ENCODE measurements around the gene SGPP2.

Gene SGPP2

DNA sequence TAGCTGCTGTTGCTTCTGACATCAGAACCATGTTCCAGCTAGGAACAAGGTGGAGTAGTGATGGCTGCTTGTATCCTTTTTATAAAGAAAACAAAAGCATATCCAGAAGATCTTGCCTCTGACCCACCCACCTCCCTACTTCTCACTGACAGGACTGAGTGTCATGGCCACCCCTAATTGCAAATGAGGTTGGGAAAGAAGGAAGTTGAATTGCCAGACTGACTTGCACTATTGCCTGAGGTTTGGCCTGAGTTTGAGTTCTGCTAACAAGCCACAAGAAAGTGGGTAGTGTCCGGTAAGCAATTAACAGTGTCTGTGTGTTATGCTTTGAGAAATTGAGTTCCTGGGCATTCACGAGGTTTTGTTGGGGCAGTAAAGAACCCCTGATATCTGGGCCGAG is 22.8 kb downstream of the SGPP2 start:
- TF ChIP-seq, protein P1, sequence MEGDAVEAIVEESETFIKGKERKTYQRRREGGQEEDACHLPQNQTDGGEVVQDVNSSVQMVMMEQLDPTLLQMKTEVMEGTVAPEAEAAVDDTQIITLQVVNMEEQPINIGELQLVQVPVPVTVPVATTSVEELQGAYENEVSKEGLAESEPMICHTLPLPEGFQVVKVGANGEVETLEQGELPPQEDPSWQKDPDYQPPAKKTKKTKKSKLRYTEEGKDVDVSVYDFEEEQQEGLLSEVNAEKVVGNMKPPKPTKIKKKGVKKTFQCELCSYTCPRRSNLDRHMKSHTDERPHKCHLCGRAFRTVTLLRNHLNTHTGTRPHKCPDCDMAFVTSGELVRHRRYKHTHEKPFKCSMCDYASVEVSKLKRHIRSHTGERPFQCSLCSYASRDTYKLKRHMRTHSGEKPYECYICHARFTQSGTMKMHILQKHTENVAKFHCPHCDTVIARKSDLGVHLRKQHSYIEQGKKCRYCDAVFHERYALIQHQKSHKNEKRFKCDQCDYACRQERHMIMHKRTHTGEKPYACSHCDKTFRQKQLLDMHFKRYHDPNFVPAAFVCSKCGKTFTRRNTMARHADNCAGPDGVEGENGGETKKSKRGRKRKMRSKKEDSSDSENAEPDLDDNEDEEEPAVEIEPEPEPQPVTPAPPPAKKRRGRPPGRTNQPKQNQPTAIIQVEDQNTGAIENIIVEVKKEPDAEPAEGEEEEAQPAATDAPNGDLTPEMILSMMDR (conservative IDR thresholded peaks at IDR 0.05; ENCODE audit: control insufficient read depth, insufficient read depth, low read depth, low read length): no peak
- no peak for DNase-seq (ENCODE audit: low read depth)
- H3K4me3 ChIP-seq (ENCODE audit: control insufficient read depth, low read depth, low read length): no peak overlapping the region

DNA sequence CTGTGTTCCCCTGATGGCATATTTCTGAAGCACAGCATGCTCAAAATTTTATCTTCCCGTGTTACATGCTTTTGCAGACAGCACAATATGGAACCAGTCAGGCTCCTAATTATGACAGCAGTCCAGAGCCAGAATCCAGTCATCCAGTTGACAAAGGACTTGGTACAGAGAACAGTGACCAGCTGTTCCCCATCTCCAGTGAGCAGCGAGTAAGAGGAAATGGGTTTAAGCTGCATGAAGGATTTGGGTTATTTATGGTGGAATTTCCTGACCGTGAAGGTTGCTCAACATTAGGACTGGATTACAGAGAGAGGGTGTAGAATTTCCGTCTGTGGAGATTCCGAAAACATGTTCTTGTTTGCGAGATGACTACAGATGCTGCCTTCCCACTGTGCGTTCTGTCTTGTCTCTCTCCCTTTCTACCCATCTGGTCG is 24.4 kb downstream of the SGPP2 start:
- TF ChIP-seq, protein P1 (conservative IDR thresholded peaks at IDR 0.05; ENCODE audit: control insufficient read depth, insufficient read depth, low read depth, low read length): no peak
- no peak overlapping the region for H3K4me3 ChIP-seq (ENCODE audit: control insufficient read depth, low read depth, low read length)
- DNase-seq (ENCODE audit: low read depth): peak; percentile 62

DNA sequence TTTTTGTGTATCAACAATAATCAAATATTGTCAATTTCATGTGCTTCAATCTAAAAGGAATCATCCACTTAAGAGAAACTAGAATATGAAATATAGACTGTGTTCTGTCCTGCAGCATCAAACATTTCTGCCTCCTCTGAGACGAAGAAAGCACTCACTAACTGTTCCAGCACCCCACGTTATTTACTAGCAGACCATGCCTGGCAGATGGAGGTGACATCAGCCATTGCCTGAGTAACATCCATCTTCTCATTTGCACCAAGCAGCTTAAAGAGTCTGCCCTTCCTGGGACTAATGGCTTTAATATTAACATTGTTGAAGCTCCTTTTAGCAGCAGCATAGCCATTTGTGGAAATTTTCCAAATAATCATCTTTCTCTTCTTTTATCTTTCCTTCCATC is 25.7 kb downstream of the SGPP2 start:
- TF ChIP-seq, protein P1 (conservative IDR thresholded peaks at IDR 0.05; ENCODE audit: control insufficient read depth, insufficient read depth, low read depth, low read length): no peak
- no peak overlapping the region for H3K4me3 ChIP-seq (ENCODE audit: control insufficient read depth, low read depth, low read length)
- no peak for DNase-seq (ENCODE audit: low read depth)

DNA sequence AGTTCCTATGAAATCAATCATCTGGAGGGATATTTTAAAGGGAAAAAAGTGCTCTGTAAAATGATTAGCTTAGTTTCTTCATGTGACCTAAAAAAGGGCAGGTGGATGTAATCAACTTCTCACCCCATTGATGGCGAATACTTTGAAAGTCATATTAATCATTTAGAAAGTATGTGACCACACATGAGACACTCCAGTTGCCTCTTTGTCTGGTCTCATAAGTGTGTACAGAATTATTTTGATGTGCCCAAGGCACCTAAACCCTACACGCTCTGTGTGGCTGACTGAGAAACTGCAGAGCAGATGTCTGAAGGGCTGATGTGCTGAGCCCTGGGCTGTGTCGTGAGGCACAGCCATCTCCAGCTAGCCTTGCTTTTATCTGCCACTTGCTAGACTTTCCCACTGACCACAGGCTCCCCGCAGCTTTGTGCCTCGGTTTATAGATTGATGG is 26.9 kb downstream of the SGPP2 start:
- TF ChIP-seq, protein P1 (conservative IDR thresholded peaks at IDR 0.05; ENCODE audit: control insufficient read depth, insufficient read depth, low read depth, low read length): no peak

DNA sequence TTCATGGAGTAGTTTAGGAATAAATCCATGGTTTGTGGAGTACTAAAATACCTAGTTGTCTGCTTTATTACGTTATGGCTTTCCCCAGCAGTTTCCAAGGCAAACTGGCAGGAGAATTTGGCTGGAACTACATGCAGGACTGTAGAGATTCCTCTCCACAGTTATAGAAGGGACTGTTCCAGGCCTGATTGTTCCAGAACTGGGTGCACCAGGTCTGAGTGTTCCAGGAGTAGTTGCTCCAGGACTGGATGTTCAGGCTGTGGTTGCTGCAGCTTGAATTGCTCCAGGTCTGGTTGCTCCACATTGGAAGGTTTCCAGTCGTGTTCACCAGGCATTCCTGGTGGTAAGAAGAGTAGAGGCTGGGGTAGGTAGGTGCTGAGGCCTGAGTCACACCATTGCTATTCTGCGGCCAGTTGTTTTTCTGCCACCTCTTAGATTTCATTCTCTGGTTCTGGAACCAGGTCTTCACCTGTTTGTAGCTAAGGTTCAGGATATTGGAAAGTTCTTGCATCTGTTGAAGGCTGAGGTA is 28.1 kb downstream of the SGPP2 start:
- no peak overlapping the region for H3K4me3 ChIP-seq (ENCODE audit: control insufficient read depth, low read depth, low read length)
- no peak for DNase-seq (ENCODE audit: low read depth)
- TF ChIP-seq, protein P1 (conservative IDR thresholded peaks at IDR 0.05; ENCODE audit: control insufficient read depth, insufficient read depth, low read depth, low read length): no peak

More for the DNA sequence above, 26.9 kb downstream of the SGPP2 start:
- DNase-seq (ENCODE audit: low read depth): no peak
- H3K4me3 ChIP-seq (ENCODE audit: control insufficient read depth, low read depth, low read length): no peak overlapping the region

DNA sequence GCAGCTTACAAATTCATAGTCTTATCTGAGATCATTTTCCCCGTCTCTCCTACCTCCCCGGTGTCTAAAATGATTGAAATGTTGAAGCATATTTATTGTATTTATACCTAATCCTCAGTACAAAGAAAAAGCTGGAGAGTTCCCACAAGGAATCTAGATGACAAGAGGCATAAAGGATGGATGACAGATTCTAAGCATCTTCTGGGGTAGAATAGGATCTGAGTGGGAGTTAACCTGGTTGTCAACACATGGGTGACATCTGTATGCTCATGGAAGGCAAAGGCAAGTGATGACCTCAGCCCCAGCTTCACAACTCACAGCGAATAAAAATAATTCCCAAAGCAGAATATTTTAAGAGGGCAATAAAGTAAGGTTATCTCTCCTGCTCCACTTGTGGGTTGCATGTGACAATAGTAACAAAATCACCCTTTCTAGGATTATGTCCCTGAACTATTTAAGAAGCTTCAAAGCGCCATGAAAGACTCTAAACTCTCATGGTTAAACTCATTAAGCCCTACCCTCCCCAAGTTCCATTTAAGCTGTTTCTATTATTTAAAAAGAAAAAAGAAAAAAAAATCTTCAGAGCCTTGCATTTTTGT is 32.2 kb downstream of the SGPP2 start:
- TF ChIP-seq, protein P1 (conservative IDR thresholded peaks at IDR 0.05; ENCODE audit: control insufficient read depth, insufficient read depth, low read depth, low read length): no peak
- no peak for DNase-seq (ENCODE audit: low read depth)

More for the DNA sequence above, 32.2 kb downstream of the SGPP2 start:
- no peak overlapping the region for H3K4me3 ChIP-seq (ENCODE audit: control insufficient read depth, low read depth, low read length)

Data from fibroblast of mammary gland (primary cell).